Urinary bladder (tissue), 4 donors: ENCODE results near the gene PHAX. TPM values are rescaled to one million over a fixed set of nuclear protein-coding genes. Genes with fewer than 3 reads are reported as not detected.
A peak's percentile ranks its signal among the peaks of the same experiment; 100 is the strongest.
"Not testable (repeated sequence)": the region's sequence is repeated elsewhere in the genome, so short reads cannot be mapped to it uniquely, and the experiment has no call there.

Source experiments
- DNase-seq: peaks from one replicate; pipeline ENCODE4 v3.0.0-alpha.2; 2015; ENCODE audit errors: extremely low spot score
- H3K27ac ChIP-seq: one replicate; pipeline ENCODE4 v1.5.1; 2013; ENCODE audit warnings: low read depth, mild to moderate bottlenecking, moderate library complexity
- H3K36me3 ChIP-seq: one replicate; pipeline ENCODE4 v1.6.1; 2013; ENCODE audit warnings: mild to moderate bottlenecking, moderate library complexity; ENCODE audit not compliant: insufficient read depth
- H3K4me1 ChIP-seq: one replicate; pipeline ENCODE4 v1.6.1; 2013; ENCODE audit warnings: mild to moderate bottlenecking, moderate library complexity; ENCODE audit not compliant: insufficient read depth
- H3K4me3 ChIP-seq: one replicate; pipeline ENCODE4 v1.5.1; 2013; ENCODE audit warnings: low read depth, low read length
- WGBS: extraction: QIAGEN DNeasy Blood & Tissue Kit; methylation state at CpG from one replicate; pipeline ENCODE4 v1.1.7; 2013; 5-methylcytosine and 5-hydroxymethylcytosine counted together
- polyA plus RNA-seq: library from polyadenylated mRNA; stranded (reverse); fragments of 200-250 nt; gene quantifications from one replicate; pipeline ENCODE4 v1.2.3, GENCODE V29; 2013
- total RNA-seq: library from RNA; depleted of rRNA; stranded (reverse); fragments of >200 nt; gene quantifications from one replicate; pipeline ENCODE4 v1.2.3, GENCODE V29; 2014
- donor health status: healthy with polysubstance abuse.
- donor health status: healthy.

The PHAX gene
- total and polyA plus RNA-seq, 2 donors: 27.6 to 47.1 TPM

GRCh38 chr5:126650463-126650862 is 49.7 kb downstream of the PHAX start:
- 97% methylated on average over 1 of the region's 1 CpG for WGBS
- H3K4me3 ChIP-seq: no peak overlapping the region
- no peaks in the 10 kb centered on the region for H3K36me3 ChIP-seq
- no peaks in the 10 kb centered on the region for H3K4me1 ChIP-seq
- no peak for DNase-seq
- H3K27ac ChIP-seq: no peak overlapping the region

- H3K4me1 ChIP-seq: no peaks in the 10 kb centered on the region
- H3K4me3 ChIP-seq: no peak overlapping the region
- no peaks in the 10 kb centered on the region for H3K36me3 ChIP-seq
- WGBS: 61% methylated on average over 1 of the region's 1 CpG
- no peak for DNase-seq
- H3K27ac ChIP-seq: no peak overlapping the region
Measured at GRCh38 chr5:126651013-126651577, 50.3 kb downstream of the PHAX start.

GRCh38 chr5:126656401-126657007 is 55.8 kb downstream of the PHAX start:
- Histone ChIP-seq H3K4me1 (no peaks in the 10 kb centered on the region), H3K36me3 (no peaks in the 10 kb centered on the region), H3K27ac (no peak overlapping the region), H3K4me3 (no peak overlapping the region)
- peak; percentile 6 for DNase-seq
- WGBS: 2% methylated on average over 5 of the region's 5 CpGs

- no peak for DNase-seq
- WGBS: 34% methylated on average over 5 of the region's 5 CpGs
- no peaks in the 10 kb centered on the region for H3K4me1 ChIP-seq
- no peak overlapping the region for H3K27ac ChIP-seq
- H3K36me3 ChIP-seq: no peaks in the 10 kb centered on the region
- H3K4me3 ChIP-seq: no peak overlapping the region
Measured at GRCh38 chr5:126658561-126658960, 57.8 kb downstream of the PHAX start.

GRCh38 chr5:126659805-126660482 is 59.2 kb downstream of the PHAX start:
- WGBS: 93% methylated on average over 2 of the region's 2 CpGs

GRCh38 chr5:126664586-126664985 is 63.8 kb downstream of the PHAX start:
- 88% methylated on average over 2 of the region's 2 CpGs for WGBS
- H3K27ac ChIP-seq: no peak overlapping the region
- no peak overlapping the region for H3K4me3 ChIP-seq
- DNase-seq: no peak
- no peaks in the 10 kb centered on the region for H3K36me3 ChIP-seq
- no peaks in the 10 kb centered on the region for H3K4me1 ChIP-seq

More at GRCh38 chr5:126659805-126660482, 59.2 kb downstream of the PHAX start:
- Histone ChIP-seq H3K4me3 (no peak overlapping the region), H3K4me1 (no peaks in the 10 kb centered on the region), H3K36me3 (no peaks in the 10 kb centered on the region), H3K27ac (no peak overlapping the region)
- DNase-seq: no peak

GRCh38 chr5:126670109-126670508 is 69.4 kb downstream of the PHAX start:
- not testable (repeated sequence) for H3K4me1 ChIP-seq, H3K27ac ChIP-seq, H3K4me3 ChIP-seq, H3K36me3 ChIP-seq, DNase-seq
- WGBS: 98% methylated on average over 1 of the region's 1 CpG

GRCh38 chr5:126671681-126672080 is 70.9 kb downstream of the PHAX start:
- DNase-seq, H3K4me1 ChIP-seq, H3K27ac ChIP-seq, H3K4me3 ChIP-seq, H3K36me3 ChIP-seq: not testable (repeated sequence)
- 81% methylated on average over 3 of the region's 3 CpGs for WGBS

GRCh38 chr5:126673477-126673876 is 72.7 kb downstream of the PHAX start:
- H3K36me3 ChIP-seq: no peaks in the 10 kb centered on the region
- 72% methylated on average over 11 of the region's 11 CpGs for WGBS
- no peak overlapping the region for H3K4me3 ChIP-seq
- no peak for DNase-seq
- no peak overlapping the region for H3K27ac ChIP-seq
- no peaks in the 10 kb centered on the region for H3K4me1 ChIP-seq

GRCh38 chr5:126674145-126674544 is 73.4 kb downstream of the PHAX start:
- WGBS: 58% methylated on average over 7 of the region's 7 CpGs
- DNase-seq: no peak
- Histone ChIP-seq H3K4me3 (no peak overlapping the region), H3K4me1 (no peaks in the 10 kb centered on the region), H3K36me3 (no peaks in the 10 kb centered on the region), H3K27ac (no peak overlapping the region)

- WGBS: 81% methylated on average over 2 of the region's 2 CpGs
- no peak for DNase-seq
- no peak overlapping the region for H3K4me3 ChIP-seq
- no peaks in the 10 kb centered on the region for H3K36me3 ChIP-seq
- H3K4me1 ChIP-seq: no peaks in the 10 kb centered on the region
- H3K27ac ChIP-seq: no peak overlapping the region
Measured at GRCh38 chr5:126675338-126675737, 74.6 kb downstream of the PHAX start.

GRCh38 chr5:126676195-126676624 is 75.5 kb downstream of the PHAX start:
- no peak overlapping the region for H3K27ac ChIP-seq
- WGBS: 24% methylated on average over 4 of the region's 4 CpGs
- peak; percentile 18 for DNase-seq
- no peaks in the 10 kb centered on the region for H3K36me3 ChIP-seq
- no peak overlapping the region for H3K4me3 ChIP-seq
- no peaks in the 10 kb centered on the region for H3K4me1 ChIP-seq
